Ishikawa (cell line): ENCODE results near the gene RGS7.

Source experiments
- CEBPB ChIP-seq: IDR thresholded peaks from 2 replicates; pipeline ENCODE4 v1.6.1; 2012
- CREB1 ChIP-seq: IDR thresholded peaks from 2 replicates; pipeline ENCODE4 v1.6.1; 2012; ENCODE audit warnings: low read depth
- EGR1 ChIP-seq: IDR thresholded peaks from 2 replicates; pipeline ENCODE4 v1.6.1; 2012
- EP300 ChIP-seq: IDR thresholded peaks from 2 replicates; pipeline ENCODE4 v1.6.1; 2012; ENCODE audit warnings: borderline replicate concordance
- FOXM1 ChIP-seq: IDR thresholded peaks from 2 replicates; pipeline ENCODE4 v1.6.1; 2012; ENCODE audit warnings: low read depth, borderline replicate concordance
- MAX ChIP-seq: IDR thresholded peaks from 2 replicates; pipeline ENCODE4 v1.6.1; 2012
- NFIC ChIP-seq: IDR thresholded peaks from 2 replicates; pipeline ENCODE4 v1.6.1; 2012
- RAD21 ChIP-seq: IDR thresholded peaks from 2 replicates; pipeline ENCODE4 v1.6.1; 2012; ENCODE audit warnings: low read depth
- REST ChIP-seq: IDR thresholded peaks from 2 replicates; pipeline ENCODE4 v1.6.1; 2012; ENCODE audit warnings: low read depth, mild to moderate bottlenecking
- TAF1 ChIP-seq: IDR thresholded peaks from 2 replicates; pipeline ENCODE4 v1.6.1; 2012; ENCODE audit warnings: low read depth, mild to moderate bottlenecking
- TCF12 ChIP-seq: IDR thresholded peaks from 2 replicates; pipeline ENCODE4 v1.6.1; 2012; ENCODE audit warnings: low read depth
- TEAD4 ChIP-seq: IDR thresholded peaks from 2 replicates; pipeline ENCODE4 v1.6.1; 2012
- YY1 ChIP-seq: IDR thresholded peaks from 2 replicates; pipeline ENCODE4 v1.6.1; 2012; ENCODE audit warnings: low read depth
- ZBTB7A ChIP-seq: IDR thresholded peaks from 2 replicates; pipeline ENCODE4 v1.6.1; 2012; ENCODE audit warnings: low read depth
- TF ChIP-seq, protein P1 (sequence below): IDR thresholded peaks from 2 replicates; pipeline ENCODE4 v1.6.1; 2012

Gene RGS7

GRCh38 chr1:240776237-240776636 lies 580.8 kb downstream of the RGS7 start:
- TF ChIP-seq RAD21, result no peak
- TF ChIP-seq TEAD4, result no peak
- TF ChIP-seq, protein P1, sequence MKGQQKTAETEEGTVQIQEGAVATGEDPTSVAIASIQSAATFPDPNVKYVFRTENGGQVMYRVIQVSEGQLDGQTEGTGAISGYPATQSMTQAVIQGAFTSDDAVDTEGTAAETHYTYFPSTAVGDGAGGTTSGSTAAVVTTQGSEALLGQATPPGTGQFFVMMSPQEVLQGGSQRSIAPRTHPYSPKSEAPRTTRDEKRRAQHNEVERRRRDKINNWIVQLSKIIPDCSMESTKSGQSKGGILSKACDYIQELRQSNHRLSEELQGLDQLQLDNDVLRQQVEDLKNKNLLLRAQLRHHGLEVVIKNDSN, result no peak
- no peak for TF ChIP-seq ZBTB7A
- TF ChIP-seq MAX, result no peak
- TF ChIP-seq EP300, result no peak
- TF ChIP-seq YY1, result no peak
- no peak for TF ChIP-seq REST
- TF ChIP-seq CREB1, result no peak
- TF ChIP-seq FOXM1, result no peak
- no peak for TF ChIP-seq TCF12
- TF ChIP-seq CEBPB, result no peak
- no peak for TF ChIP-seq NFIC
- no peak for TF ChIP-seq EGR1
- no peak for TF ChIP-seq TAF1

GRCh38 chr1:240772131-240772530 lies 584.9 kb downstream of the RGS7 start:
- TF ChIP-seq FOXM1 (no peak), MAX (no peak), TAF1 (no peak), RAD21 (no peak), EGR1 (no peak), REST (no peak), CEBPB (no peak), EP300 (no peak), YY1 (no peak), TCF12 (no peak), TEAD4 (no peak), NFIC (no peak), CREB1 (no peak), ZBTB7A (no peak)
- TF ChIP-seq, protein P1, result no peak

DNA sequence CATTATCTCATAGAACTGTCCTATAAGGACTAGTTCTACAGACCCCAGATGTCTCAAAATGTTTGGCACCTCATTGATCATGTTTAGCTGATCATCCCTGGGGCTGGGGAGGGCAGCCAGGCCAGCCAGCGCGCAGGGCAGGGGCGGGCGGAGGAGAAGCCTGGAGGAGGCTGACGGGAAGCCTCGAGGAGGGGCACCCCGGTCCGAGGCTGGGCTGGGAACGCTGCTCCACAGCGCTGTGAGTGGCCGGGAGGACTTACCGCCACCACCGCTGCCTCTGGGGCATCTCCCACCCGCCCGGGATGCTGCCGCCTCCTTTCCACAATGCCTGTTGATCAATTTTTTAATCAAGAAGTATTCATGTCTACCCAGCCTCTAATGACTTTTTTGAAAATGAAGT lies 585.6 kb downstream of the RGS7 start:
- TF ChIP-seq CEBPB, result no peak
- TF ChIP-seq, protein P1, result no peak
- no peak for TF ChIP-seq TAF1
- no peak for TF ChIP-seq RAD21
- no peak for TF ChIP-seq ZBTB7A
- no peak for TF ChIP-seq REST
- no peak for TF ChIP-seq YY1
- TF ChIP-seq TEAD4, result no peak
- no peak for TF ChIP-seq EGR1
- TF ChIP-seq NFIC, result no peak
- no peak for TF ChIP-seq FOXM1
- TF ChIP-seq CREB1, result no peak
- TF ChIP-seq TCF12, result no peak

DNA sequence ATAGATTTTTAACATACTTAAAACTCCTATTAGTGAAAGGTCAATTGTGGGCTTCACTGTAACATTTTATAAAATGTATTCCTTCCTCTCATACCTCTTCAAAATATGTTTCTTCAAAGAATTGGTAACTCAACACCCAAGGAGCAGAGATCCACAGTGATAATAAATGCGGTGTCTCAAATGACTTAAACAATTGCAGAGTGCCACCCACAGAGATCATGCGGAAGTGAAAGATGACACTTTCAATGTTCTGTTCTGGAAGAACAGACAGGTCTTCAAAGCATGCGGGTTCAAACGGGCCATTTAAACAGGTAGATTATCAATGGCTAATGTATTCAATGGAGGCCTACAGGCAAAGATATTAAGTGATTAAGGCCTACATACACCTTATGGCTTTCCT lies 588.0 kb downstream of the RGS7 start:
- TF ChIP-seq CEBPB (no peak), EGR1 (no peak), REST (no peak), EP300 (no peak), CREB1 (no peak)
- TF ChIP-seq, protein P1, result no peak
